ENCODE measurements around the gene CDV3.

The CDV3 gene

DNA sequence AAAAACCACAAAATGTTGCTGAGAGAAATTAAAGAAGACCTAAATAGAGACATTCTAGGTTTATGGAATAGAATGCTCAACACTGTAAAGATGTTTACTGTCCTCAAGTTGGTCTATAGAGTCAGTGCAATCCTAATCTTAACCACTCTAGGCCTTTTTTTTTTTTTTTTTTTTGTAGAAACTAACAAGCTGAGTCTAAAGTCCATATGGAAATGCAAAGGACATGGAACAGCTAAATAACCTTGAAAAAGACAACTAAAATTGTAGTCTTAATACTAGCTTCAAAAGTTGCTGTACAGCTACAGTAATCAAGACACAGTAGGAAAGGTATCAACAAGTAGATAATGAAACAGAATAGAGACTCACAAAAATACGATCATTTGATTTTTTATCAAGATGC, 32.9 kb downstream of the CDV3 start:
- no peak for DNase-seq (ENCODE audit: low read depth, low spot score)

DNA sequence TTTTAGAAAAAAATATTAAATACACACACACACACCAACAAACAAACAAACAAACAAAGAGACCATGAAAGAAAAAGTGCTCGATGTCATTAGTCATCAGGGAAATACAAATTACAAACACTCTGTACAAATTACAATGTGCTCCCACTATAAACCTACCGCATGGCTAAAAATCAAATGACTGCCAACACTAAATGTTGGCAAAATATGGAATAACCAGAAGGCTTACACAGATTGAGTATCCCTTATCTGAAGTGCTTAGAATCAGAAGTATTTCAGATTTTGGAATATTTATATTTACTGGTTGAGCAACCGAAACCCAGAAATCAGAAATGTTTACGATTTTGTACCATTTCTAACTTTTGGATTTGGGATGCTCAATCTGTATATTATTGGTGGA, 33.4 kb downstream of the CDV3 start:
- DNase-seq (ENCODE audit: low read depth, low spot score) = no peak

GRCh38 chr3:133607816-133608215, 34.3 kb downstream of the CDV3 start:
- DNase-seq (ENCODE audit: low read depth, low spot score) = no peak

GRCh38 chr3:133608388-133608787, 34.9 kb downstream of the CDV3 start:
- DNase-seq (ENCODE audit: low read depth, low spot score) = no peak

DNA sequence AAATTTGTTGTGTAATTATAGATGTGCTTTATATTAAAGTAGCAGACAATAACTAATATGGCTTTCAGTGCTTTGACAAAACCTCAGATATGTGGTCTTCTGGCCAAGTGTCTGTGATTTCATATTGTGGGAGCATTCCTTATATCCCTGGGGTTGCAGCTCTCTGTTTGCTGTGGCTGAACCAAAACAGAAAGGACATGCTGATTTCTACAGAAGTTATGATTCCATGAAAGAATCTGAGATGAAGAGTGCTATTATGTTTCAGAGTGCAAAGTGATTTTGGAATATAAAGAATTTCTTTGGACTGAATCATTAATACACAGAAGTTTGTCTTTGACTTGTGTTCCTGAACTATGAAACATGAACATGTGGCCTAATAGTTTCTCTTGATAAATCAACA, 36.5 kb downstream of the CDV3 start:
- peak; percentile 39 for DNase-seq (ENCODE audit: low read depth, low spot score)

DNA sequence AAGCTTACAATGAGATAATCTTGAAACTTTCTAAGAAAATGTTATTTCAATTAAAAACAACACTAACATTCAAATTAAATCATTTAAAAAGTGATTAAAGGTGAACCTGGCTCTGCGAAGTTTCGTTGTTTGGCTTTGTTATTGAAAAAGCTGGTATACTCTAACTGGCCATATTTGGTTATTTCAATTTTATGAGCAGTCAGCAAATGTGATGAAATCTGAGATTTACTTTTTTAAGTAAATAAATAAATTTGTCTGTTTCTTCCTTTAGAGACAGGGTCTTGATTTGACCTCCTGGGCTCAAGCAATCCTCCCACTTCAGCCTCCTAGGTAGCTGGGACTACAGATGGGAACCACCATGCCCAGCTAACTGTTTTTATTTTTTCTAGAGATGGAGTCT, 38.0 kb downstream of the CDV3 start:
- DNase-seq (ENCODE audit: low read depth, low spot score) = no peak

- no peak for DNase-seq (ENCODE audit: low read depth, low spot score)
Observed at GRCh38 chr3:133620066-133620784, 46.7 kb downstream of the CDV3 start.

DNA sequence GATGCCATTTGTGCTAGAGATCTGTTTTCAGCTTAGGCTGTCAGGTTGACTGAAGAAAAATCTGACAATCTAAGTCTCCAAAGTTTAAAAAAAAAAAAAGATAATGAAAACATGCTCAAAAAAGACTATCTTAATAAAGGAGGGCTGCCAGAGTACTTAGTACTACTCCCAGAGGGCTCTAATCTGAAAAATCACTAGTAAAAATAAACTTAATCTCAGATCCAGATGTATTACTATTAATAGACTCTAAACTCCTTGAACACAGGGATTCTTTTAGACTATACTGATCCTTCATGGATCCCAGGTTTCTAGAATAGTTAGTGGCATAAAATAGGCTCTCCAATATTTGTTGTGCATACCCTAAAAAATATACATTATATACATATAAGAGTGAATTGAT, 54.3 kb downstream of the CDV3 start:
- DNase-seq (ENCODE audit: low read depth, low spot score) = no peak

GRCh38 chr3:133629146-133629545, 55.7 kb downstream of the CDV3 start:
- DNase-seq (ENCODE audit: low read depth, low spot score) = no peak

DNA sequence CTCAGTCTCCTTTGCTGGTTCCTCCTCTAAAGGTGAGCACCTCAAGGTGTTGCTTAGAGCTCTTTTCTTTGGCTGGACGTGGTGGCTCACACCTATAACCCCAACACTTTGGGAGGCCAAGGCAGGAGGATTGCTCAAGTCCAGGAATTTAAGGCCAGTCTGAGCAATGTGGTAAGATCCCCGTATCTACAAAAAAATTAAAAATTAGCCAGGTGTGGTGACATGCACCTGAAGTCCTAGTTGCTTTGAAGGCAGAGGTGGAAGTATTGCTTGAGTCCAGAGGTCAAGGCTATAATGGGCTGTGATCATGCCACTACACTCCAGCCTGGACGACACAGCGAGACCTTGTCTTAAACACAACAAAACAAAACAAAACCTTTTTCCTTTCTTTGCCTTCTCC, 60.0 kb downstream of the CDV3 start:
- DNase-seq (ENCODE audit: low read depth, low spot score) = no peak

All from astrocyte of the hippocampus (primary cell).